GM20000 (cell line): Measurements from ENCODE around the gene GLP1R.

Experiments
- DNase-seq: peaks from one replicate; pipeline ENCODE4 v3.0.0; 2012; ENCODE audit warnings: low spot score
- TF ChIP-seq, protein P1 (sequence below): IDR thresholded peaks from 2 replicates; pipeline ENCODE4 v1.5.1; 2012; ENCODE audit warnings: mild to moderate bottlenecking, control low read depth; ENCODE audit errors: extremely low read depth, missing control alignments

Gene GLP1R

GRCh38 chr6:39043776-39044175, 4.8 kb upstream of the GLP1R start:
- DNase-seq, result no peak
- TF ChIP-seq, protein P1, sequence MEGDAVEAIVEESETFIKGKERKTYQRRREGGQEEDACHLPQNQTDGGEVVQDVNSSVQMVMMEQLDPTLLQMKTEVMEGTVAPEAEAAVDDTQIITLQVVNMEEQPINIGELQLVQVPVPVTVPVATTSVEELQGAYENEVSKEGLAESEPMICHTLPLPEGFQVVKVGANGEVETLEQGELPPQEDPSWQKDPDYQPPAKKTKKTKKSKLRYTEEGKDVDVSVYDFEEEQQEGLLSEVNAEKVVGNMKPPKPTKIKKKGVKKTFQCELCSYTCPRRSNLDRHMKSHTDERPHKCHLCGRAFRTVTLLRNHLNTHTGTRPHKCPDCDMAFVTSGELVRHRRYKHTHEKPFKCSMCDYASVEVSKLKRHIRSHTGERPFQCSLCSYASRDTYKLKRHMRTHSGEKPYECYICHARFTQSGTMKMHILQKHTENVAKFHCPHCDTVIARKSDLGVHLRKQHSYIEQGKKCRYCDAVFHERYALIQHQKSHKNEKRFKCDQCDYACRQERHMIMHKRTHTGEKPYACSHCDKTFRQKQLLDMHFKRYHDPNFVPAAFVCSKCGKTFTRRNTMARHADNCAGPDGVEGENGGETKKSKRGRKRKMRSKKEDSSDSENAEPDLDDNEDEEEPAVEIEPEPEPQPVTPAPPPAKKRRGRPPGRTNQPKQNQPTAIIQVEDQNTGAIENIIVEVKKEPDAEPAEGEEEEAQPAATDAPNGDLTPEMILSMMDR, result no peak

- TF ChIP-seq, protein P1, result no peak
- no peak for DNase-seq
Measured at GRCh38 chr6:39044181-39044580, 4.4 kb upstream of the GLP1R start.

- TF ChIP-seq, protein P1, result no peak
- no peak for DNase-seq
Measured at GRCh38 chr6:39047434-39048327, 900 bp upstream of the GLP1R start.

- no peak for DNase-seq
- TF ChIP-seq, protein P1, result no peak
Measured at GRCh38 chr6:39049575-39050283, 1.1 kb downstream of the GLP1R start.

DNA sequence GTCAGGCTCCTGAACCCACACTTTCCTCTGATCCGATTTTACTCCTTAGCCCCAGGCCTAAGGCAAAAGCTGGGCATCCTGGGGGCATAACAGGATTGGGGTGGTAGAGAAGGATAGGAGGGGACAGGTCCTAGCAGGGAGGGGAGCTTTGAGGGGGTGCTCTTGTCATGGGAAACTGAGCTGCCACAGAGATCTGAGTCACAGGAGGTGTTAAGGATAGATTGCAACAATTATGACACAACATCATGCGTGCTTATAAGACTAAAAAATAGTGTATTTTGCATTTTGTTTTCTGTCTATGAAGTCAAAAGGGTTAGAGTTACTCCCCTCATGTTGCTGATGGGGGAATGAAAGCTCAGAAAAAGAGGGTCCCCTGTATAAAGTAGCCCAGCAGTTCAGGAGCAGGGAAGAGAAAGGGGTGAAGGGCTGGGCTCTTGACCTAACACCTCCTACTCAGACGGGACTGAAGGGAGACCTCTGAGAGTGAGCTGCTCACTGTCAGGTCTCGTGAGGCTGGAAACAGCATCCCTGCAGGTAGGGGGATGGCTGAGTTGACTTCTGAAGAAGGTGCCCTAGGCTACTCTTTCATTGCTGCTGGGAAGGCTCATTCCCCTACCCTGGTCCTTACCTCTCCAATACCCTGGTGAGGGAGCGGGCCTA, 2.0 kb downstream of the GLP1R start:
- DNase-seq, result no peak
- TF ChIP-seq, protein P1, result no peak

DNA sequence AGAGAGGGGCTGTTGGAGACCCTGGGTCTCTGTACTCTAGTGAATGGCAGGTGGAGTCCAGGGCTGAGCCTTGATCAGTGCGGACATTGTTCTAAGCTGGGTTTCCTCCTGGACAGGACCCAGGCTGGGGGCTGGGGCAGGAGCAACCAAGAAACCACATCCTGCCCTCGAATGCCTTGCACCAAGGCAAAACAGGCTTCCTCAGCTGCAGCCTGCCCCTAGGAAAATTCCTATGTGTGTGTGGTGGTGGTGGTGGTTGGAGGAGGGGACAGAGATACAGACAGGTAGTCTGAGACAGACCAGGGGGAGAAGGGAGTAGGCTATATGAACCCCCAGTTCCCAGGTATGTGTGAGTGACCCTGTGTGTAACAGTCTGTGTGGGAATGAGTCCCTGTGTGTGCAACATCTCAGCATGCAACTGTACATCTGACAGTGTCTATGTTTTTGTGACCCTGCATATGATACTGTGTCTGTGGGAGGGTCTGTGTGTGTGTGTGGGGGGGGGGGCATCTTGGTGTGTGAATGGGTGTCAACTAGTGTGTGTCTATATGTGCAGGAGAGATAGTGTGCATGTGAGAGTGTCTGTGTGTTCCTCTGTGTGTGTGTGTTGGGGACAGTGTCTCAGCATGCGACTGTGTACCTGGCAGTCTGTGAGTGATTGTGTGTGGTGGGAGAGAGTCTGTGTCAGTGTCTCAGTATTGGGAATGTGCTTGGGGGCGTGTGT, 3.0 kb downstream of the GLP1R start:
- DNase-seq, result no peak
- TF ChIP-seq, protein P1, result no peak
